Measurements from ENCODE around the gene MAST4. TPM values are rescaled to one million over a fixed set of nuclear protein-coding genes. Genes with fewer than 3 reads are reported as not detected.
A peak's percentile ranks its signal among the peaks of the same experiment; 100 is the strongest.

The MAST4 gene
- total and polyA plus RNA-seq, 2 donors (not counting 1 experiment from before 2014, with no cell fraction given): 7.0 to 15.2 TPM

DNA sequence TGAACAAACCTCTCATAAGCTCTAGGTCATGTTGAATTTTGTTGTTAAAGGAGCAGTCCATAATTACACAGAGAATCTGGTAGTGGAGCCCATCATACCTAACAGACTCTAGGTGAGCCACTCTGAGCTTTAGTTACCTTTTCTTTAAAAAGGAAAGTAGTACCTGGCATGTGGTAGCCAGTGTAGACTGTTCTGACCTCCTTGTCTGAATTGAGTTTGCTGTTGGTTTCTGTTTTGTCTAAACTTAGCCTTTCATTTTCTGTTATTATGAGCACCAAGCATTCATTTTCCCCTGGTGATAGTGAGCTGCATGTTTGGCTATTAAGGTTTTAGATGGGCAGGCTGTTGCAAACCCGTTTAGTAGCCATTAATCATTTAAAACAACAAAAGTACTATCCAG lies 112.2 kb downstream of the MAST4 start:
- TF ChIP-seq, protein P1, sequence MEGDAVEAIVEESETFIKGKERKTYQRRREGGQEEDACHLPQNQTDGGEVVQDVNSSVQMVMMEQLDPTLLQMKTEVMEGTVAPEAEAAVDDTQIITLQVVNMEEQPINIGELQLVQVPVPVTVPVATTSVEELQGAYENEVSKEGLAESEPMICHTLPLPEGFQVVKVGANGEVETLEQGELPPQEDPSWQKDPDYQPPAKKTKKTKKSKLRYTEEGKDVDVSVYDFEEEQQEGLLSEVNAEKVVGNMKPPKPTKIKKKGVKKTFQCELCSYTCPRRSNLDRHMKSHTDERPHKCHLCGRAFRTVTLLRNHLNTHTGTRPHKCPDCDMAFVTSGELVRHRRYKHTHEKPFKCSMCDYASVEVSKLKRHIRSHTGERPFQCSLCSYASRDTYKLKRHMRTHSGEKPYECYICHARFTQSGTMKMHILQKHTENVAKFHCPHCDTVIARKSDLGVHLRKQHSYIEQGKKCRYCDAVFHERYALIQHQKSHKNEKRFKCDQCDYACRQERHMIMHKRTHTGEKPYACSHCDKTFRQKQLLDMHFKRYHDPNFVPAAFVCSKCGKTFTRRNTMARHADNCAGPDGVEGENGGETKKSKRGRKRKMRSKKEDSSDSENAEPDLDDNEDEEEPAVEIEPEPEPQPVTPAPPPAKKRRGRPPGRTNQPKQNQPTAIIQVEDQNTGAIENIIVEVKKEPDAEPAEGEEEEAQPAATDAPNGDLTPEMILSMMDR (conservative IDR thresholded peaks at IDR 0.05 in 1 of 2, IDR thresholded peaks at IDR 0.05 in 1 of 2; ENCODE audit: low read depth in 1 of 2, low read length in 2 of 2): no peak
- TF ChIP-seq EZH2 (IDR thresholded peaks at IDR 0.05; ENCODE audit: low read length, missing control alignments): no peak
- DNase-seq (ENCODE audit: low read depth in 2 of 2): no peak
- H3K36me3 ChIP-seq (ENCODE audit: control insufficient read depth, insufficient read depth, low read length): no peaks in the 10 kb centered on the region
- no peaks in the 10 kb centered on the region for H3K27me3 ChIP-seq (ENCODE audit: control insufficient read depth, insufficient read depth, low read length)
- H3K9me3 ChIP-seq (ENCODE audit: control insufficient read depth, insufficient read depth, low read depth, low read length): no peaks in the 10 kb centered on the region
- H2AFZ ChIP-seq (ENCODE audit: low read length): no peak overlapping the region
- H3K4me2 ChIP-seq (ENCODE audit: extremely low read depth, insufficient read depth, low read length): no peak overlapping the region
- no peaks in the 10 kb centered on the region for H4K20me1 ChIP-seq (ENCODE audit: control insufficient read depth, extremely low read depth, insufficient read depth, low read length)
- H3K27ac ChIP-seq (ENCODE audit: insufficient read depth, low read length): no peak overlapping the region
- no peak overlapping the region for H3K4me3 ChIP-seq (replicated peaks in 1 of 4; ENCODE audit: control extremely low read depth in 1 of 4, insufficient read depth in 1 of 4, low read depth in 3 of 4, low read length in 4 of 4)
- no peaks in the 10 kb centered on the region for H3K4me1 ChIP-seq (ENCODE audit: control insufficient read depth, extremely low read depth, insufficient read depth, low read length)
- H3K79me2 ChIP-seq (ENCODE audit: control insufficient read depth, insufficient read depth, low read length): no peaks in the 10 kb centered on the region
- no peak overlapping the region for H3K9ac ChIP-seq (ENCODE audit: insufficient read depth, low read length)

DNA sequence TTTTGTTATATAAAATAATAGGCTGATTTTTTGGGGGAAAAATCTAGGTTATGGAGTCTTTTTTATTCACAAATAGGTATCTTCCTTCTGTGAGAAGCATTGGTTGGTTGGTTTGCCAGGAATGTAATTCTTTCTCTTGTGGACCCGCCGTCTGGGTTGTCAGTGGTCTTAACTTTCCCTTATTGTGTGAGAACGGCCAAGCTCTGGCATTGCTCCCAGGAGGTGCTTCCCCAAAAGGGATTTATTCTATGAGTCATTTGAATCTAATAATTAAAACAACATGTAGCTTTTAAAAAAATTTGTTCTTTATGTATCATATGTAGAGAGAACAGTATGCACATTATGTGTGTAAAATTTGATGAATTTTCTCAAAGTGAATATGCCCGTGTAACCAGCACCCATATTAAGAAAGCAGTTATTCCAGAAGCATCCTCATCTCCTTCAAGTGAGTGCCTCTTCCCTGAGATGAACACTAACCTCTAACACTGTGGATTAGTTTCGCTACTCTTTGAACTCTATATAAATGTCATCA lies 114.4 kb downstream of the MAST4 start:
- DNase-seq (ENCODE audit: low read depth in 2 of 2): peak; percentile 47 to 84
- H3K4me1 ChIP-seq (ENCODE audit: control insufficient read depth, extremely low read depth, insufficient read depth, low read length): no peaks in the 10 kb centered on the region
- H3K4me3 ChIP-seq (replicated peaks in 1 of 4; ENCODE audit: control extremely low read depth in 1 of 4, insufficient read depth in 1 of 4, low read depth in 3 of 4, low read length in 4 of 4): no peak overlapping the region
- H3K27ac ChIP-seq (ENCODE audit: insufficient read depth, low read length): no peak overlapping the region
- H3K4me2 ChIP-seq (ENCODE audit: extremely low read depth, insufficient read depth, low read length): no peak overlapping the region
- no peak overlapping the region for H2AFZ ChIP-seq (ENCODE audit: low read length)
- H3K79me2 ChIP-seq (ENCODE audit: control insufficient read depth, insufficient read depth, low read length): no peaks in the 10 kb centered on the region
- H3K36me3 ChIP-seq (ENCODE audit: control insufficient read depth, insufficient read depth, low read length): no peaks in the 10 kb centered on the region
- H3K27me3 ChIP-seq (ENCODE audit: control insufficient read depth, insufficient read depth, low read length): no peaks in the 10 kb centered on the region
- TF ChIP-seq, protein P1 (conservative IDR thresholded peaks at IDR 0.05 in 1 of 2, IDR thresholded peaks at IDR 0.05 in 1 of 2; ENCODE audit: low read depth in 1 of 2, low read length in 2 of 2): no peak
- TF ChIP-seq EZH2 (IDR thresholded peaks at IDR 0.05; ENCODE audit: low read length, missing control alignments): no peak
- no peaks in the 10 kb centered on the region for H4K20me1 ChIP-seq (ENCODE audit: control insufficient read depth, extremely low read depth, insufficient read depth, low read length)
- no peaks in the 10 kb centered on the region for H3K9me3 ChIP-seq (ENCODE audit: control insufficient read depth, insufficient read depth, low read depth, low read length)
- no peak overlapping the region for H3K9ac ChIP-seq (ENCODE audit: insufficient read depth, low read length)

DNA sequence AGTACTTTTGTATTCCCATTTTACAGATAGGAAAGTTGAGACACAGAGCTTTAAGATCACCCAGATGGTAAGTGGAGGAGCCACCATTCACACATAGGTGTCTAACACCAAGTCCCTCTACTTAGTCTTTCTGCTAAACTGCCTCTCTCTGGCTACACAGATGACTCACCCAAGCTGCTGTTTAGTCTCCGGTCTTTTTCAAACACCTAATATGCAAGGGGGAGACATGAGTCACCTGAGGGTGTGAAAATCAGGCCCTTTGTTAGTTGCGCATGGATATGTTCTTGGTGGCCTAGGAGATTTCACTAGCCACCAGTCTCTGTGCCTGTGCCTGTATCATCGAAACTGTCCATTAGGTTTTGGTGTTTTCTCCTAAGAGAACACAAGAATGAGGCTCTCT lies 117.8 kb downstream of the MAST4 start:
- no peak overlapping the region for H2AFZ ChIP-seq (ENCODE audit: low read length)
- no peaks in the 10 kb centered on the region for H3K79me2 ChIP-seq (ENCODE audit: control insufficient read depth, insufficient read depth, low read length)
- no peaks in the 10 kb centered on the region for H3K4me1 ChIP-seq (ENCODE audit: control insufficient read depth, extremely low read depth, insufficient read depth, low read length)
- H3K36me3 ChIP-seq (ENCODE audit: control insufficient read depth, insufficient read depth, low read length): no peaks in the 10 kb centered on the region
- no peak overlapping the region for H3K4me2 ChIP-seq (ENCODE audit: extremely low read depth, insufficient read depth, low read length)
- no peak overlapping the region for H3K27ac ChIP-seq (ENCODE audit: insufficient read depth, low read length)
- DNase-seq (ENCODE audit: low read depth in 2 of 2): peak in 1 of 2 donors; percentile 84
- H4K20me1 ChIP-seq (ENCODE audit: control insufficient read depth, extremely low read depth, insufficient read depth, low read length): no peaks in the 10 kb centered on the region
- H3K9ac ChIP-seq (ENCODE audit: insufficient read depth, low read length): no peak overlapping the region
- H3K9me3 ChIP-seq (ENCODE audit: control insufficient read depth, insufficient read depth, low read depth, low read length): no peaks in the 10 kb centered on the region
- no peaks in the 10 kb centered on the region for H3K27me3 ChIP-seq (ENCODE audit: control insufficient read depth, insufficient read depth, low read length)
- no peak for TF ChIP-seq EZH2 (IDR thresholded peaks at IDR 0.05; ENCODE audit: low read length, missing control alignments)
- TF ChIP-seq, protein P1 (conservative IDR thresholded peaks at IDR 0.05 in 1 of 2, IDR thresholded peaks at IDR 0.05 in 1 of 2; ENCODE audit: low read depth in 1 of 2, low read length in 2 of 2): no peak
- H3K4me3 ChIP-seq (replicated peaks in 1 of 4; ENCODE audit: control extremely low read depth in 1 of 4, insufficient read depth in 1 of 4, low read depth in 3 of 4, low read length in 4 of 4): no peak overlapping the region

Measured in fibroblast of lung (primary cell).